Measurements from ENCODE around the gene GPR68. TPM values are rescaled to one million over a fixed set of nuclear protein-coding genes. Genes with fewer than 3 reads are reported as not detected.

The GPR68 gene
- total and polyA plus RNA-seq, 2 experiments from 2014 or later = 0.20 to 0.42 TPM

GRCh38 chr14:91272341-91273272, 28.1 kb upstream of the GPR68 start:
- Histone ChIP-seq H3K79me2 (no peaks in the 10 kb centered on the region), H3K4me3 (no peak overlapping the region), H4K20me1 (ENCODE audit: insufficient read depth, poor library complexity, severe bottlenecking) (no peaks in the 10 kb centered on the region), H3K4me1 (ENCODE audit: insufficient read depth) (no peaks in the 10 kb centered on the region), H3K36me3 (replicated peaks; ENCODE audit: insufficient read depth, low read depth) (no peaks in the 10 kb centered on the region), H3K27me3 (no peaks in the 10 kb centered on the region), H3K4me2 (no peak overlapping the region), H3K9me2 (replicated peaks; ENCODE audit: insufficient read depth) (no peaks in the 10 kb centered on the region), H3K27ac (no peak overlapping the region), H3K9me3 (ENCODE audit: low read depth) (no peaks in the 10 kb centered on the region), H2AFZ (no peak overlapping the region)
- DNase-seq (ENCODE audit: low spot score) = no peak
- WGBS (ENCODE audit: low lambda C conversion rate, missing lambda C conversion rate) = 93% methylated on average over 33 of the region's 43 CpGs
- TF ChIP-seq CTCF (IDR thresholded peaks at IDR 0.05; ENCODE audit: poor library complexity) (no peak), EZH2phosphoT487 (IDR thresholded peaks at IDR 0.05; ENCODE audit: low read depth, severe bottlenecking, unreplicated experiment) (no peak), EZH2 (IDR thresholded peaks at IDR 0.05; ENCODE audit: borderline replicate concordance) (no peak)

GRCh38 chr14:91271639-91272038, 27.1 kb upstream of the GPR68 start:
- Histone ChIP-seq H3K36me3 (replicated peaks; ENCODE audit: insufficient read depth, low read depth) (no peaks in the 10 kb centered on the region), H3K4me2 (no peak overlapping the region), H3K9me3 (ENCODE audit: low read depth) (no peaks in the 10 kb centered on the region), H3K27ac (no peak overlapping the region), H3K4me1 (ENCODE audit: insufficient read depth) (no peaks in the 10 kb centered on the region), H3K9me2 (replicated peaks; ENCODE audit: insufficient read depth) (no peaks in the 10 kb centered on the region), H3K4me3 (no peak overlapping the region), H4K20me1 (ENCODE audit: insufficient read depth, poor library complexity, severe bottlenecking) (no peaks in the 10 kb centered on the region), H3K79me2 (no peaks in the 10 kb centered on the region), H2AFZ (no peak overlapping the region), H3K27me3 (no peaks in the 10 kb centered on the region)
- WGBS (ENCODE audit: low lambda C conversion rate, missing lambda C conversion rate) = 95% methylated on average over 9 of the region's 9 CpGs
- DNase-seq (ENCODE audit: low spot score) = no peak
- TF ChIP-seq CTCF (IDR thresholded peaks at IDR 0.05; ENCODE audit: poor library complexity) = no peak
- no peak for TF ChIP-seq EZH2 (IDR thresholded peaks at IDR 0.05; ENCODE audit: borderline replicate concordance)
- TF ChIP-seq EZH2phosphoT487 (IDR thresholded peaks at IDR 0.05; ENCODE audit: low read depth, severe bottlenecking, unreplicated experiment) = no peak

GRCh38 chr14:91270619-91271018, 26.1 kb upstream of the GPR68 start:
- Histone ChIP-seq H3K27ac (no peak overlapping the region), H3K79me2 (no peaks in the 10 kb centered on the region), H2AFZ (no peak overlapping the region), H3K36me3 (replicated peaks; ENCODE audit: insufficient read depth, low read depth) (no peaks in the 10 kb centered on the region), H3K27me3 (no peaks in the 10 kb centered on the region), H3K4me2 (no peak overlapping the region), H3K4me3 (no peak overlapping the region), H4K20me1 (ENCODE audit: insufficient read depth, poor library complexity, severe bottlenecking) (no peaks in the 10 kb centered on the region), H3K9me2 (replicated peaks; ENCODE audit: insufficient read depth) (no peaks in the 10 kb centered on the region), H3K9me3 (ENCODE audit: low read depth) (no peaks in the 10 kb centered on the region), H3K4me1 (ENCODE audit: insufficient read depth) (no peaks in the 10 kb centered on the region)
- no peak for DNase-seq (ENCODE audit: low spot score)
- TF ChIP-seq CTCF (IDR thresholded peaks at IDR 0.05; ENCODE audit: poor library complexity) = no peak
- TF ChIP-seq EZH2phosphoT487 (IDR thresholded peaks at IDR 0.05; ENCODE audit: low read depth, severe bottlenecking, unreplicated experiment) = no peak
- no peak for TF ChIP-seq EZH2 (IDR thresholded peaks at IDR 0.05; ENCODE audit: borderline replicate concordance)
- 77% methylated on average over 3 of the region's 8 CpGs for WGBS (ENCODE audit: low lambda C conversion rate, missing lambda C conversion rate)
